Sigmoid colon (tissue), 4 donors: Measurements from ENCODE around the gene CUL4B.

Source experiments
- CTCF ChIP-seq, 4 experiments: fragments of 450-650 bp in 3 of 4; fragments of 200-600 bp in 1 of 4; IDR thresholded peaks; one replicate each; pipeline ENCODE4 v1.5.1; 2016 to 2019; ENCODE audit warnings: antibody characterized with exemption in 4 of 4, mild to moderate bottlenecking in 3 of 4, moderate library complexity in 2 of 4
- EP300 ChIP-seq, 4 donors: sonication (generic); formaldehyde crosslinking; IDR thresholded peaks; one replicate each; pipeline ENCODE4 v1.6.1; 2017; ENCODE audit warnings: antibody characterized with exemption in 4 of 4
- POLR2A ChIP-seq, 2 donors: fragments of 450-650 bp; IDR thresholded peaks; one replicate each; pipeline ENCODE4 v1.6.1; 2016; ENCODE audit warnings: antibody characterized with exemption in 2 of 2, mild to moderate bottlenecking in 2 of 2, moderate library complexity in 2 of 2
- POLR2AphosphoS5 ChIP-seq, 4 donors: sonication (generic); formaldehyde crosslinking; IDR thresholded peaks; one replicate each; pipeline ENCODE4 v1.6.1; 2017; ENCODE audit warnings: antibody characterized with exemption in 4 of 4

GRCh38 chrX:120522820-120523219 lies 37.9 kb downstream of the CUL4B start:
- no peak for TF ChIP-seq POLR2AphosphoS5 (IDR thresholded peaks at IDR 0.05)
- TF ChIP-seq CTCF (IDR thresholded peaks at IDR 0.05), result no peak
- no peak for TF ChIP-seq POLR2A (IDR thresholded peaks at IDR 0.05)
- no peak for TF ChIP-seq EP300 (IDR thresholded peaks at IDR 0.05)
